Stimulated activated CD4-positive, alpha-beta T cell treated with anti-CD3 and anti-CD28 coated beads, Interleukin-4, amount 100 ng/mL, for 24 hours (primary cell): ENCODE measurements around the gene DDI2.
"Not testable (repeated sequence)": the region's sequence is repeated elsewhere in the genome, so short reads cannot be mapped to it uniquely, and the experiment has no call there.

Experiments used
- DNase-seq: peaks from one replicate; pipeline ENCODE4 v3.0.0-alpha.2; 2020

DDI2 gene

GRCh38 chr1:15637826-15638225 lies 20.6 kb downstream of the DDI2 start:
- no peak for DNase-seq

DNA sequence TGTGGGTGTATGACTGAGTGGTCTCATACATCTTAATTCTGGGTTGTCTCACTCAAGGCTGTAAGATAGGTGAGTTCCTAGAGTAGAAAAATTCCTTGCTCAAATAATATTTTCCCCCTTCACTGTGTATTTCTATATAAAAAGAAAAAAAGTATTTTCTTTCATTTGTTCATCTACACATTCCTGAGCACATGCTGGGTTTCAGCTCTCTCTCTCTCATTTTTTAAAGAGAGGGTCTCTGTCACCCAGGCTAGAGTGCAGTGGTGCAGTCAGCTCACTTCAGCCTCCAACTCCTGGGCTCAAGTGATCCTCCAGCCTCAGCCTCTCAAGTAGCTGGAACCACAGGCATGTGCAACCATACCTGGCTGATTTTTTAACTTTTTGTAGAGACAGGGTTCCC lies 22.0 kb downstream of the DDI2 start:
- no peak for DNase-seq

DNA sequence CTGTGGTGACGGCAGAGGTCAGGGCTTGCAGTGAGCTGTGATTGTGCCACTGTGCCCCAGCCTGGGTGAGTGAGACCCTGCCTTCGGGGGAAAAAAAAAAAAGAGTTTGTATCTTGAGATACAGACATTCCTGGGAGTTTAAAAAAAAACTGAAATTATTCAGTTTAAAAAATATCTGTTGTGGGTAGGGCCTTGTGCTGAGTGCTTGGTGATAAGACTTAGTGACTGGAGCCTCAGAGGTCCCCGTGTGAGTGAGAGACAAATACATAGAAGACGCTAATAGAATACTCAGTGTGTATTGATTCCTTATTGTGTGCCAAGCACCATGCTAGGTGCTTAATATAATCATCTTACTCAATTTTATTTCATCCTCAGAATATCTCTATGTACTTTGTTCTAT lies 22.7 kb downstream of the DDI2 start:
- DNase-seq: no peak

GRCh38 chr1:15640667-15641066 lies 23.4 kb downstream of the DDI2 start:
- DNase-seq: no peak

DNA sequence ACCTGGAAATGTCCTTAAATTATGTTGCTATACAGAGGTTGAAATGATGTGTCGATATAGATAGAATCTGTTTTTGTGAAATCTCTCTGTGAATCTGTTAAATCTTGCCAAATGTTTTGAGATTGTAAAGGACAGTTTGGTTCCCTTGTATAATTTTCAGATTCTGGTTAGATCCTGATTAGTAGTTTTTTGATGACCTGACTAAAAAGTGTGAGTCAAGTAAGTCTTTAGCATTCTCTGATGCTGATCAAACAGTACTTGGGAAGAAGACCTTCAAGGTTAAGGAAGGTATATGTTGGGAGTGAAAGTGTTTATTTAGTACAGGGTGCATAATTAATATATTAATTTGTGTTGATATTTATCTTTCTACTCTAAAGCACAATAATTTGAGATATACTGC lies 32.7 kb downstream of the DDI2 start:
- DNase-seq: no peak

DNA sequence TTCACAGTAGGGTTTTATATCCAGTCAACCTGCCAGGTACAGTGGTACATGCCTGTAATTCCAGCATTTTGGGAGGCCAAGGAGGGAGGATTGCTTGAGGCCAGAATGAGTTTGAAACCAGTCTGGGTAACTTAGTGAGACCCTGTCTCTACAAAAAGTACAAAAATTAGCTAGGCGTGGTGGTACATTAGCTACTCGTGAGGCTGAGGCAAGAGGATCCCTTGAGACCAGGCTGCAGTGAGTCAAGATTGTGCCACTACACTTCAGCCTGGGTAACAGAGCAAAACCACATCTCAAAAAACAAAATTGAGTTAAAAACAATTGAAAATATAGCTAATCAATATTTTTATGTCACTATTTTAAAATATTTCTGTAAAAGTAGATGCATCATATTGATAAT lies 33.2 kb downstream of the DDI2 start:
- no peak for DNase-seq

GRCh38 chr1:15652130-15652529 lies 34.9 kb downstream of the DDI2 start:
- DNase-seq: not testable (repeated sequence)

DNA sequence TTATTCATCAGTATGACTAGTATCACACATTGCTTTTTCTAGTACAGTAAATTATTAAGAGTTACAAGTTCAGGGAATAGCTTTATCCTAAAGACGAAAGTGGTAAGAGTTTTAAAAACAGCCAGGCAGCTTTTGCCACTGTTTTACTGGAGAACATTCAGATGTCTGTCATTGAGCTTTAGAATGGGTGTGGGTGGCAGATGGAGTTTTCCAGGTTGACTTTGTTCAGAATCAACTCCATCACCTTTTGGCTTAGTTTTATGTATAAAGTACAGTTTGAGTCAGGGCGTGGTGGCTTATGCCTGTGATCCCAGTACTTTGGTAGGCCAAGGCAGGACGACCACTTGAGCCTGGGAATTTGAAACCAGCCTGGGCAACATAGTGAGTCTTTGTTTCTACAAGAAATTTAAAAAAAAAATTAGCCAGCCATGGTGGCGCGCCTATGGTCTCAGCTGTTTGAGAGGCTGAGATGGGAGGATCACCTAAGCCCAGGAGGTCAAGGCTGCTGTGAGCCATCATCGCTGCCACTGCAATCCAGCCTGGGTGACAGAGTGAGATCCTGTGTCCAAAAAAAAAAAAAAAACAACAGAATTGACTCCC lies 36.9 kb downstream of the DDI2 start:
- DNase-seq: no peak

- DNase-seq: no peak
Observed at GRCh38 chr1:15656464-15656863, 39.2 kb downstream of the DDI2 start.

GRCh38 chr1:15657021-15657420 lies 39.8 kb downstream of the DDI2 start:
- no peak for DNase-seq

- no peak for DNase-seq
Observed at GRCh38 chr1:15660151-15660550, 42.9 kb downstream of the DDI2 start.

DNA sequence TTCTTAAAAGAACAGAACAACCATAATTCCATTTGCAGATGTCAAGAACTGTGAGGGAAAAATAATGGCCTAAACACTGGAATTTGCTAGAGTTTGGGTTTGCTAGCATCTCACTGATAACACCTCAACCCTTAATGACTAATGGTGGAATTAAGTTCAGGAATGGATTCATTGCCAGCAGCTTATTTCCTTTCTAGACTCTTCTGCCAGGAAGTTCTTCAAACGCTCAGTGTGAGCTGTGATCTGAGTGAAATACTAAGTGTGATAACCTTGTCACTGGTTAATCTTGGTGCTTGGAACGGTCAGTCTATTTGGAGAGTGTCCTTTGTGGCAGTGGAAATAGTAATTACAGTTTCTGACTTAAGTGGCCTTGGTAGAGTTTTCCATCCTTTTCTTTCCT lies 45.2 kb downstream of the DDI2 start:
- no peak for DNase-seq

- no peak for DNase-seq
Observed at GRCh38 chr1:15663925-15664324, 46.7 kb downstream of the DDI2 start.

- no peak for DNase-seq
Observed at GRCh38 chr1:15667362-15667761, 50.1 kb downstream of the DDI2 start.

DNA sequence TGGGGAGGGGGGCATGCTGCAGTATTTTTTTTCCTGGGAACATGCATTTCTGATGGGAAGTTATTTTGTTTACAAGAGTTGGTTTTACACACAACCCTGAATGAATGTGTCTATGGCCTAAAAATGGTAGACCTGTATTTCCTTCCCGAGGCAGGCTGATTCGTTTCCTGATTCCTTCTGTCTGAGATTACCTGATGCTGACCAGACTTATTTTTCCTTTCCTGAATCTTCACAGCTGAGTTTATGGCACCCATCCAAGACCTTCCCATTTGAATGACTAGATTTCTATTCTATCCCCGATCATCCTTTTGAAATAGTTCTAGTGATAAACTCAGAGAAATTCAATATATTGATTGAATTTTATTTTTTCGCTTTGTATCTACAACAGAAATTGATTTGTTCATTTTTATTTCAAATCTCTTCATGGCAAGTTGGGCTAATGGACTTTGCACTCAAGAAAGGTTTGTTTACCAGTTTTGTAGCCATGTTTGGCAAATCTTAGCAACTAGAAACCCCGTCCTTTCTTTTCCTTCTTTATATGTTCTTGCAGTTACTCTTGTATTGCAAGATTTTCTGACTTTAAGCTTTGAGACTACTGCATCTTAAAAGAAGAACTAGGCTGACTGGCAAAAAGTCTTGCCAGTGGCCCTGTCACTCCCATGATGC lies 51.0 kb downstream of the DDI2 start:
- DNase-seq: no peak

GRCh38 chr1:15669074-15669473 lies 51.8 kb downstream of the DDI2 start:
- no peak for DNase-seq

DNA sequence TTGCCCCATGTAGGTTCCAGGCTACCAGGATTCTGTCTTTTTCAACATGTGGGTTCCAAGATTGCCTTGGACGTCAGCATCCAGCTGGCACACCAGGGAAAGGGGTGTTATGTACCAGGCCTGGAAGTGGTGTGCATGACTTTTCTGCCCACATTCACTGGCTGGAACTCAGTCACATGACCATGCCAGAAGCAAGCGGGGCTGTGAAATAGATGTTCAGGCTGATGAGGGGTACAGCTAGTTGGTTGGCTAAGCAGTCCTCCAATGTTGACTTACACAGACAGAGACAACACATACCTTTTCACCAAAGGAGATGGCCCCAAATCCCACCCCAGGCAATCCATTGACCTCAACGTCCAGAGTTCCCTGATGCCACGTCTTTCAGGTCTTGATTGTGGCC lies 52.6 kb downstream of the DDI2 start:
- no peak for DNase-seq

GRCh38 chr1:15671430-15671829 lies 54.2 kb downstream of the DDI2 start:
- DNase-seq: no peak

DNA sequence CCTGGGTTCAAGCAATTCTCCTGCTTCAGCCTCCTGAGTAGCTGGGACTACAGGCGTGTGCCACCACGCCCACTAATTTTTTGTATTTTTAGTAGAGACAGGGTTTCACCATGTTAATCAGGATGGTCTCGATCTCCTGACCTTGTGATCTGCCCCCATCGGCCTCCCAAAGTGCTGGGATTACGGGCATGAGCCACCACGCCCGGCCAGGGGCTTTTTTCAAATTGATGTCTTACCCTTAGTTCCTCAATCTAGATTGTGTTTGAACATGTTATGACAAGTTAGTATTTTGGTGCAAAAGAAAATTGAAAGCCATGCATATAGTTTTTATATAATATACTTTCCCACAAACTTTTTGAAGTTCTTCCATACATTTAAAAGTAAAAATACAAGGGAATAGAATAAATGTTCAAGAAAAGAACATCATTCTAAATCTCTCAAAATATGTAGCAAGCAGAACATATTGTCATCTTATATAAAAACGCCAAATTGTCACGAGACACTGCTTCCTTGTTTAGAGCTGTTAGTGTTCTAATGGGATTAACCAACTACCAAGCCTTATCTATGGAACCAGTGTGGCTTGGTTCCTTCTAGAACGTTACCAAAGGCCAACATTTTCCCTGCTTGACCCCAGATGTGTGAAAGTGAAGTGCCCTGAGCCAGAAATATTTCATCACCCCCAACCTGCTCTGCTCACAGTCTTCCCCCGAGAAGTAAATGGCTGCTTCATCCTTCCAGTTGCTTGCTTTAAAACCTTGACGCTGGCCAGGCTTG lies 57.3 kb downstream of the DDI2 start:
- no peak for DNase-seq

DNA sequence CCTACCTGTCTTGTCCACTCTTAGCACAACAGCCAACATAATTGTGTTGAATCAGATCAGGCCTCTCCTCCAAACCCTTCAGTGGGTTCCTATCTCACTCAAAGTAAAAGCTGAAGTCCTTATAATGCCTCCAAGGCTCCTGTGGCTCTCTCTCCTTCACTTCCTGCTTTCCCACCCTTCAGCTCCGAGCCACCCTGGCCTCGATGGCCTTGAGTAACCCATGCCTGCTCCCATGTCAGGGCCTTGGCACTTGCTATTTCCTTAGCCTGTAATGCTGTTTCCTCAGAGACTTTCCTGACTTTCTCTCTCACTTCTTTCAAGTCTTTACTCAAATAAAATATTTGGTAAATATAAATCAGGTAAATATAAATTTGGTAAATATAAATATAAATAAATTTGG lies 58.8 kb downstream of the DDI2 start:
- DNase-seq: no peak

- DNase-seq: no peak
Observed at GRCh38 chr1:15676688-15677661, 59.7 kb downstream of the DDI2 start.

GRCh38 chr1:15678578-15678977 lies 61.3 kb downstream of the DDI2 start:
- no peak for DNase-seq

- DNase-seq: no peak
Observed at GRCh38 chr1:15680131-15680530, 62.9 kb downstream of the DDI2 start.
